GM20000 (cell line): ENCODE data around the gene CHD6.

Source experiments
- DNase-seq: peaks from one replicate; pipeline ENCODE4 v3.0.0; 2012; ENCODE audit warnings: low spot score
- TF ChIP-seq, protein P1 (sequence below): IDR thresholded peaks from 2 replicates; pipeline ENCODE4 v1.5.1; 2012; ENCODE audit warnings: mild to moderate bottlenecking, control low read depth; ENCODE audit errors: extremely low read depth, missing control alignments

CHD6 gene

DNA sequence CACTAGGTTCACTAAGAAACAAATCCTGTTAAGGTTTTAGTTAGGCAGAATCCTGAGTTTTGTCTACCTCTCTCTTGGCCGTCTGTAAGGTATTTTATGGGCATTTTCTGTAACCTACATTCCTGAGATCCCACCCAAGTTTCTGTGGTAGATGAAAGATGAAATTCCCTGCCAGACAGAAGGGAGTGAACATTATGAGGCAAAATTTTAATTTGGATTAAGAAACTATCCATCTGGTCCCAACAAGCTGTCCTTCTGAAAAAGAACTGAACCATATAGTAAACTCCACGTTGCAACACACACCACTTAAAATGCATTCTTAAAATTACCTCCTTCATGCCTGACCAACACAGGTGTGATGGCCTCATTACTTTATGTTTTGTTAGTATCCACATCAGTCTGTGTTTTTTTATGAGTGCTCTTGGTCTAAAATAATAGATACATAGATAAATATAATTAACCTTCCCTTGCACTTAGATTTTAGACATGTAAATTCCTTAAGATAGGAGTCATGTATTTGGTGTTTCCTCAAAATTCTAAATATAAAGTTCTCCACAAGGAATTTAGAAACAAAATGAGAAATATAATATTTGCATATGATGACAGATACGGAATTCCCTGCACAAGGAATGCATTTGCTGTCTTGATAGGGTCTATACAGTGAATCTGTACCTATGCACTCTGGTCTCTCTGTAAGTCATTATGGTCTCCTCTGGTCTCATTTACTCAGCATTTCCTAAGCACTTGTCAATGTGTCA lies 86.5 kb downstream of the CHD6 start:
- no peak for DNase-seq
- TF ChIP-seq, protein P1, sequence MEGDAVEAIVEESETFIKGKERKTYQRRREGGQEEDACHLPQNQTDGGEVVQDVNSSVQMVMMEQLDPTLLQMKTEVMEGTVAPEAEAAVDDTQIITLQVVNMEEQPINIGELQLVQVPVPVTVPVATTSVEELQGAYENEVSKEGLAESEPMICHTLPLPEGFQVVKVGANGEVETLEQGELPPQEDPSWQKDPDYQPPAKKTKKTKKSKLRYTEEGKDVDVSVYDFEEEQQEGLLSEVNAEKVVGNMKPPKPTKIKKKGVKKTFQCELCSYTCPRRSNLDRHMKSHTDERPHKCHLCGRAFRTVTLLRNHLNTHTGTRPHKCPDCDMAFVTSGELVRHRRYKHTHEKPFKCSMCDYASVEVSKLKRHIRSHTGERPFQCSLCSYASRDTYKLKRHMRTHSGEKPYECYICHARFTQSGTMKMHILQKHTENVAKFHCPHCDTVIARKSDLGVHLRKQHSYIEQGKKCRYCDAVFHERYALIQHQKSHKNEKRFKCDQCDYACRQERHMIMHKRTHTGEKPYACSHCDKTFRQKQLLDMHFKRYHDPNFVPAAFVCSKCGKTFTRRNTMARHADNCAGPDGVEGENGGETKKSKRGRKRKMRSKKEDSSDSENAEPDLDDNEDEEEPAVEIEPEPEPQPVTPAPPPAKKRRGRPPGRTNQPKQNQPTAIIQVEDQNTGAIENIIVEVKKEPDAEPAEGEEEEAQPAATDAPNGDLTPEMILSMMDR: no peak

DNA sequence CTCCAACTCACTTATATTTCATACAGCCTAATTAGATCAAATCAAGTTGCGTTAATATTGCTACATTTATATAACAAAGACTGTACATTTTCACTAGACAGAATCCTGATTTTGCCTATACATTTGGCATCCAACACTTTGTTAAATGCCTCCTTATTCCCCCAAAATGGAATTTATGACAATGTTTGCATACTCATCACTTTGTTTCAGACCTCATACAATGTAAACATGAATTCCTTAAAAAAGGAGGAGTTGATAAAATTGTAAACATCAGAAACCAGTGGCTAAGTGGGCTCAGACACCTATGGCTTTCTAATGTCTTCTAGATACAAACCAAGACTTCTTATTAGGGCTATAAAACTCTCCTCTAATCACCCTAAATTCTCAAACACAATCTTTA lies 87.3 kb downstream of the CHD6 start:
- no peak for DNase-seq
- TF ChIP-seq, protein P1: no peak

DNA sequence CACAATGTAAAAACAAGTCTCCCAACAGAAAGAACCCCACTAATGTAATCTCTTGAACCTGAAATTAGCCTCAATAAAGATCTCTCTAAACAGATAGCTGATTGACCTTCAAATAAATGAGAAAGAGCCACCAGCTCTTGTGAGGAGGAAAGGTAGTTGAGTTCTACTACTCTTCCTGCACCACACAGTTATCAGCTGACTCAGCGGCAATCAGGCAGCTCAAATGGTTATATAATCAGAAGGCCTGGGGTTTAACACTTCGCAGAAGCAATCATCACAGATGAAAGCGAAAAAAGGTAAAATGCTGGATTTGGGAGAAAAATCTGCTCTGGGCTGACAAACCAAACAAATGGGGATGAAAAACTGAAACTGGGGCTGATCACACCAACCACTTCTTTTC lies 91.8 kb downstream of the CHD6 start:
- DNase-seq: no peak
- TF ChIP-seq, protein P1: no peak

DNA sequence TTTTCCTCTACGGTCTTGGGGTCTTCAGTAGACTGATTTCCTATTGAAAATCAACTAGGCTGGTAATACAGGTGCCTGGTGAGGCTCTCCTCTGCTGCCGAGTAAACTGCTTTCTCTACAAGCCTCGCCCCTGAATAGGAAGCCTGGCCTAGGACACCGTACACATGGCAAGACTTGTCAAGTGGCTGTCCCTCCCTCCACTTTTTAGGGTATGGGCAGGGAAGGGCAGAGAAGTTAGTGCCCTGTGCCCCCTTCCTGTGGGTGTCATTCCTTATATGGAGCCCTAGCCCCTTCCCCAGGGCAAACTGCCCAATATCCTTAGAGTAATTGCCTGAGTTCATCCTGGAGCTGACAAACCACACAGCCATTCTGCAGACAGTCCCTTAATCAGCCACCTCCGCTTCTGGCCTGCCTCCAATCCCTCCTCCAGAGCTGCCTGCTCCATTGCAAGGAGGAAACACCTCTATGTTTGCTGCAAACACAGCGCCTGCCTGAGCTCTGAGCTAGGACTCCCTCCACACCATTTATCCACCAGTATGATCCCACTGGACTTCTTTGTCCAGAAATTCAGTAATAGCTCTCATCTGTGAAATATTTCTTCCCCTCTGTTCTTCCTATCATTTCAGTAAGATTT lies 93.1 kb downstream of the CHD6 start:
- TF ChIP-seq, protein P1: no peak
- no peak for DNase-seq

DNA sequence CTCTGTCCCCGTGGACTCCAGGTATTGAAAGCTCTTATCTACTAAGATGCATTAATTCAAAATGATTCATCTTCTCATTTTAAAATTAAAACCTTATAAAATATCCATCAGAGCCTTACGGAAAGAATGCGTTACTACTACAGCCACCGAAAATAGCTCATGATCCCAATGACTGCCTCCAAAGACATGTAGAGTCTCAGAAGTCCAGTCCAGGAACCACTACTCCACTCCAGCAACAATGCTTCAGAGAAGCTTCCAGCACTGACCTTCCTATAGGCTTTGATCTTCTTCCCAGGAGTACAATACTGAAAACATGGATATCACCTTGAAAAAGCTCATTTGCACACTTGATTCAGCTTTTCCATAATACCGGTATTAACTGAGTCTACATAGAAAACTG lies 94.3 kb downstream of the CHD6 start:
- TF ChIP-seq, protein P1: no peak

DNA sequence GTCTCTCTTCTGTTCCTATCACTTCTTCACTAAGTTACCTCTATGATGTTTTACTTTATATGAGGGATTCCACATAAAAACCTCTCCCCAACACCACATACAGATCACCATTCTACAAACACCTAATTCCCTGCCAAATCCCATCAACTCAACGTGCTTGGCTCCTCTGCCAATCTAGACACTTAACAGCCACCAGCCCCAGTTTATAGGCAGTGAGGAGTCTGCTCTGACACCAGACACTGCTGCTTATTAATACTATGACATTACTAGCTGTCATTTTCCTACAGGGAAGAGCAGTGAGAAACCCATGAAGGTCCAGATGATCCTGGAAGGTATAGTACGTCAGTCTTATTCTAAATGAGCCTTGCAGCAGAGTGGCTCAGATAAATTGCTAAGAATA lies 104.3 kb downstream of the CHD6 start:
- TF ChIP-seq, protein P1: no peak
- DNase-seq: no peak

More for the DNA sequence above, 94.3 kb downstream of the CHD6 start:
- no peak for DNase-seq

DNA sequence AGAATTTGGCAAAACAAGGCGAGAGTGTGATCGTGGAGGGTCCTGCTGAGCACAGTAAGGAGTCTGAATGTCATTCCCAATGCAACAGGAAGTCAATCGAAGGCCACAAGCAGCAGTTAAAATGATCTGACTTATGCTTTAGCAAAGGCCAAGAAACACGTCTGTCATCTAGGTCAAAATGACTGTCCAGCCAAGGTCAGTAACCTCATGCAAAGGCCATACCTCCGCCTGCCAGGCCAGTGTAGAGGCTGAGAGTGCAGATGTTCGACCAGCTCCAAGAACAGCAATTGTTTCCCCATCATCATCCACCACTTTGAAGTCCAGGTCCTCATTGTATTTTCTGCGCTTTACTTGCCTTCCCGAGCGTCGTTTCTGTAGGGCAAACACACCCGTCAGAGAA lies 105.6 kb downstream of the CHD6 start:
- TF ChIP-seq, protein P1: no peak
- no peak for DNase-seq
